ENCODE data around the gene ART3. TPM values are rescaled to one million over a fixed set of nuclear protein-coding genes. Genes with fewer than 3 reads are reported as not detected.

The ART3 gene
- total and polyA plus RNA-seq, 9 of the 15 experiments (the other 6 are each of a cell fraction or from before 2014, with no cell fraction given): 0.69 to 1.4 (median 1.1) TPM; not detected in 1

GRCh38 chr4:76144546-76144945 lies 70.0 kb downstream of the ART3 start:
- CTCF ChIA-PET (ENCODE audit: low intra/inter-chr PET ratio): interaction anchor here (0.6 kb wide), 1 partner anchor 935 kb away, joined by 3 read pairs; no protein-coding TSS in a partner anchor
- H3K9me3 ChIP-seq (replicated peaks; ENCODE audit: control insufficient read depth, insufficient read depth, low read depth, low read length): no peaks in the 10 kb centered on the region
- no TSS peak for BruUV-seq (replicated peaks)

More at GRCh38 chr4:76144546-76144945, 70.0 kb downstream of the ART3 start:
- H4K20me1 ChIP-seq (replicated peaks; ENCODE audit: control insufficient read depth, insufficient read depth, low read length): peaks cover 6% of the 10 kb centered on the region; the same call in 1 of the 2 replicates
- in situ Hi-C loops (cut with MboI) (no loop called here), intact Hi-C loops (cut with micrococcal nuclease) (no loop called here)
- H3K4me1 ChIP-seq (replicated peaks in 1 of 2; ENCODE audit: control insufficient read depth in 2 of 2, insufficient read depth in 2 of 2, low read length in 2 of 2): peaks cover 4 to 9% of the 10 kb centered on the region in 2 experiments; a peak in 3 of 5 replicates
- DNase-seq (ENCODE audit: extremely low read depth in 1 of 4, low spot score in 3 of 4) (no peak), FAIRE-seq (no peak), ATAC-seq (no peak)
- H3K4me2 ChIP-seq (ENCODE audit: insufficient read depth, low read length): no peak overlapping the region
- POLR2A ChIA-PET: no interaction called here
- no peak overlapping the region for H2AFZ ChIP-seq (ENCODE audit: low read depth, low read length)
- no peak overlapping the region for H3K9ac ChIP-seq (ENCODE audit: insufficient read depth in 1 of 2, low read depth in 2 of 2, low read length in 2 of 2)
- no peaks in the 10 kb centered on the region for H3K9me1 ChIP-seq (ENCODE audit: control insufficient read depth, insufficient read depth, low read length)
- peaks cover 96% of the 10 kb centered on the region for H3K79me2 ChIP-seq (ENCODE audit: control insufficient read depth, insufficient read depth, low read length)
- no peak overlapping the region for H3K27ac ChIP-seq (ENCODE audit: extremely low read depth, low read depth, low read length)
- H3K27me3 ChIP-seq (ENCODE audit: control insufficient read depth in 2 of 2, insufficient read depth in 2 of 2, low read length in 2 of 2): no peaks in the 10 kb centered on the region
- TF ChIP-seq ZNF3 (CRISPR knock-in tag; IDR thresholded peaks at IDR 0.05): no peak
- TF ChIP-seq KAT2B (IDR thresholded peaks at IDR 0.05; ENCODE audit: low read depth, low read length): no peak
- no peak for TF ChIP-seq THAP12 (CRISPR knock-in tag; IDR thresholded peaks at IDR 0.05)
- TF ChIP-seq THRA (IDR thresholded peaks at IDR 0.05): no peak
- no peak for TF ChIP-seq NFYB (IDR thresholded peaks at IDR 0.05; ENCODE audit: extremely low read depth, insufficient read length)
- no peak for TF ChIP-seq DIDO1 (tag; IDR thresholded peaks at IDR 0.05; ENCODE audit: low read depth)
- TF ChIP-seq MYBL2 (IDR thresholded peaks at IDR 0.05; ENCODE audit: low read depth): no peak
- TF ChIP-seq MYBL2 (CRISPR knock-in tag; IDR thresholded peaks at IDR 0.05; ENCODE audit: borderline replicate concordance): no peak
- no peak for TF ChIP-seq BACH1 (tag; IDR thresholded peaks at IDR 0.05)
- no peak for TF ChIP-seq CBX3 (IDR thresholded peaks at IDR 0.05; ENCODE audit: borderline replicate concordance in 1 of 2, low read length in 2 of 2)
- H3K4me3 ChIP-seq: no peak overlapping the region
- peaks cover 65% of the 10 kb centered on the region; the same call in 2 of the 3 replicates for H3K36me3 ChIP-seq (ENCODE audit: control insufficient read depth, insufficient read depth, low read length)
